PC-3 (cell line): Measurements from ENCODE around the gene GATA3. TPM values are rescaled to one million over a fixed set of nuclear protein-coding genes. Genes with fewer than 3 reads are reported as not detected.

Experiments
- ATAC-seq: fragments of 200-7000 bp; cut with Tn5 transposase; 2 replicates; pipeline ENCODE4 v1.9.1; 2020; ENCODE audit warnings: mild to moderate bottlenecking, moderate library complexity
- BruUV-seq: library from RNA; stranded (reverse); fragments of 400-500 nt; replicated peaks from 2 replicates; lab custom pipeline; 2021; lab: Mats Ljungman, UMichigan
- CTCF ChIA-PET: fragments of 300-600 bp; sonication (Branson Sonifier 250); formaldehyde crosslinking; loops from one replicate; lab custom pipeline; 2022; ENCODE audit warnings: antibody characterized with exemption; lab: Charles Lee
- POLR2A ChIA-PET: fragments of 300-600 bp; sonication (Branson Sonifier 250); formaldehyde crosslinking; loops from one replicate; lab custom pipeline; 2022; ENCODE audit warnings: antibody characterized with exemption; ENCODE audit not compliant: unreplicated experiment; lab: Charles Lee
- DNase-seq: peaks from one replicate; pipeline ENCODE4 v3.0.0-alpha.2; 2015
- H2AFZ ChIP-seq: fragments of 300-600 bp; sonication (generic); 2 replicates; pipeline ENCODE4 v1.6.0; 2016; ENCODE audit warnings: antibody characterized with exemption, low read length
- H3F3A ChIP-seq: fragments of 300-600 bp; sonication (generic); one replicate; pipeline ENCODE4 v1.6.0; 2017; ENCODE audit warnings: antibody characterized with exemption, low read length, control low read depth, mild to moderate bottlenecking; ENCODE audit not compliant: unreplicated experiment
- H3K27ac ChIP-seq: fragments of 300-600 bp; sonication (generic); 2 replicates; pipeline ENCODE4 v1.5.1; 2016; ENCODE audit warnings: mild to moderate bottlenecking, low read length
- H3K27me3 ChIP-seq: fragments of 300-600 bp; sonication (generic); 2 replicates; pipeline ENCODE4 v1.6.1; 2016; ENCODE audit warnings: low read length, mixed read lengths
- H3K36me3 ChIP-seq: fragments of 300-600 bp; sonication (generic); 2 replicates; pipeline ENCODE4 v1.6.1; 2016; ENCODE audit warnings: low read depth, mixed run types, low read length, mixed read lengths
- H3K4me1 ChIP-seq: fragments of 300-600 bp; sonication (generic); 2 replicates; pipeline ENCODE4 v1.5.1; 2016; ENCODE audit warnings: low read length; ENCODE audit not compliant: insufficient read depth
- H3K4me2 ChIP-seq: fragments of 300-600 bp; sonication (generic); 2 replicates; pipeline ENCODE4 v1.6.0; 2016; ENCODE audit warnings: low read length
- H3K4me3 ChIP-seq: fragments of 300-600 bp; sonication (generic); 2 replicates; pipeline ENCODE4 v1.5.1; 2016; ENCODE audit warnings: mild to moderate bottlenecking, low read length, mixed read lengths
- H3K79me2 ChIP-seq: fragments of 300-600 bp; sonication (generic); 2 replicates; pipeline ENCODE4 v1.6.1; 2017; ENCODE audit warnings: low read length, mixed read lengths
- H3K9ac ChIP-seq: fragments of 300-600 bp; sonication (generic); 2 replicates; pipeline ENCODE4 v1.6.0; 2016; ENCODE audit warnings: mild to moderate bottlenecking, low read length
- H3K9me2 ChIP-seq: fragments of 300-600 bp; sonication (generic); replicated peaks from 2 replicates; pipeline ENCODE4 v1.6.1; 2016; ENCODE audit warnings: mixed run types, low read length, mixed read lengths
- H3K9me3 ChIP-seq: fragments of 300-600 bp; sonication (generic); 2 replicates; pipeline ENCODE4 v1.6.1; 2016; ENCODE audit warnings: low read length, mixed read lengths
- H4K20me1 ChIP-seq: fragments of 300-600 bp; sonication (generic); 2 replicates; pipeline ENCODE4 v1.6.1; 2016; ENCODE audit warnings: low read length, mixed read lengths
- CTCF ChIP-seq: fragments of 300-600 bp; sonication (generic); conservative IDR thresholded peaks from 2 replicates; pipeline ENCODE4 v1.5.1; 2017; ENCODE audit warnings: antibody characterized with exemption, low read depth, mild to moderate bottlenecking, low read length
- EZH2 ChIP-seq: fragments of 300-600 bp; sonication (generic); IDR thresholded peaks from one replicate; pipeline ENCODE4 v1.6.1; 2017; ENCODE audit warnings: antibody characterized with exemption, mild to moderate bottlenecking, low read length; ENCODE audit not compliant: unreplicated experiment
- EZH2phosphoT487 ChIP-seq: fragments of 300-600 bp; sonication (generic); IDR thresholded peaks from 2 replicates; pipeline ENCODE4 v1.6.1; 2018; ENCODE audit warnings: mild to moderate bottlenecking, antibody characterized with exemption, low read length, borderline replicate concordance
- intact Hi-C: fragments of 100-400 bp; cut with micrococcal nuclease; formaldehyde crosslinking; loops from 2 replicates; pipeline ENCODE4 v1.9.0; 2023
- total RNA-seq: library from RNA; depleted of rRNA; stranded (reverse); fragments of >200 nt; gene quantifications from 2 replicates; pipeline ENCODE4 v1.2.3, GENCODE V29; 2014; rRNA removed

The GATA3 gene
- total RNA-seq, 1 experiment from 2014 or later: 2.6 TPM

- H3K9me2 ChIP-seq: no peaks in the 10 kb centered on the region
- intact Hi-C loops: no loop called here
- DNase-seq (no peak), ATAC-seq (no peak)
- POLR2A ChIA-PET: interaction anchor here (0.6 kb wide), 1 partner anchor 46 kb away, joined by 4 read pairs; no protein-coding TSS in a partner anchor
- H3K9me3 ChIP-seq: no peaks in the 10 kb centered on the region
- H3K79me2 ChIP-seq: no peaks in the 10 kb centered on the region
- no peak overlapping the region for H3K4me3 ChIP-seq
- H3K27ac ChIP-seq: no peak overlapping the region
- no TSS peak for BruUV-seq
- no peaks in the 10 kb centered on the region for H3K36me3 ChIP-seq
- no peaks in the 10 kb centered on the region for H3F3A ChIP-seq
- H3K4me2 ChIP-seq: no peak overlapping the region
- CTCF ChIA-PET: no interaction called here
- H3K4me1 ChIP-seq: no peaks in the 10 kb centered on the region
- H4K20me1 ChIP-seq: no peaks in the 10 kb centered on the region
- no peaks in the 10 kb centered on the region for H3K27me3 ChIP-seq
- H2AFZ ChIP-seq: no peak overlapping the region
- no peak overlapping the region for H3K9ac ChIP-seq
- TF ChIP-seq EZH2 (no peak), CTCF (no peak), EZH2phosphoT487 (no peak)
Measured at GRCh38 chr10:8122611-8123369, 68.3 kb downstream of the GATA3 start.

- CTCF ChIA-PET: no interaction called here
- POLR2A ChIA-PET: no interaction called here
Measured at GRCh38 chr10:8124436-8124835, 69.9 kb downstream of the GATA3 start.

More at GRCh38 chr10:8124436-8124835, 69.9 kb downstream of the GATA3 start:
- no peaks in the 10 kb centered on the region for H3K9me3 ChIP-seq
- H3K4me3 ChIP-seq: no peak overlapping the region
- intact Hi-C loops: no loop called here
- H3K4me2 ChIP-seq: no peak overlapping the region
- no peaks in the 10 kb centered on the region for H3K9me2 ChIP-seq
- no peak overlapping the region for H2AFZ ChIP-seq
- no peaks in the 10 kb centered on the region for H4K20me1 ChIP-seq
- DNase-seq: no peak
- no peaks in the 10 kb centered on the region for H3K4me1 ChIP-seq
- no peaks in the 10 kb centered on the region for H3K79me2 ChIP-seq
- no peak for TF ChIP-seq EZH2phosphoT487
- no peak for TF ChIP-seq EZH2
- TF ChIP-seq CTCF: no peak
- no peaks in the 10 kb centered on the region for H3F3A ChIP-seq
- BruUV-seq: no TSS peak
- H3K27ac ChIP-seq: no peak overlapping the region
- no peak for ATAC-seq
- H3K9ac ChIP-seq: no peak overlapping the region
- H3K27me3 ChIP-seq: no peaks in the 10 kb centered on the region
- no peaks in the 10 kb centered on the region for H3K36me3 ChIP-seq

Other genes starting within 250 kb of the GATA3 start
- gene TAF3, start 236.2 kb upstream of the GATA3 start, total RNA-seq: 1.2 and 2.0 TPM in 2 replicates